Measurements from ENCODE around the gene AP1S1.
"Not testable (repeated sequence)": the region's sequence is repeated elsewhere in the genome, so short reads cannot be mapped to it uniquely, and the experiment has no call there.

Gene AP1S1

DNA sequence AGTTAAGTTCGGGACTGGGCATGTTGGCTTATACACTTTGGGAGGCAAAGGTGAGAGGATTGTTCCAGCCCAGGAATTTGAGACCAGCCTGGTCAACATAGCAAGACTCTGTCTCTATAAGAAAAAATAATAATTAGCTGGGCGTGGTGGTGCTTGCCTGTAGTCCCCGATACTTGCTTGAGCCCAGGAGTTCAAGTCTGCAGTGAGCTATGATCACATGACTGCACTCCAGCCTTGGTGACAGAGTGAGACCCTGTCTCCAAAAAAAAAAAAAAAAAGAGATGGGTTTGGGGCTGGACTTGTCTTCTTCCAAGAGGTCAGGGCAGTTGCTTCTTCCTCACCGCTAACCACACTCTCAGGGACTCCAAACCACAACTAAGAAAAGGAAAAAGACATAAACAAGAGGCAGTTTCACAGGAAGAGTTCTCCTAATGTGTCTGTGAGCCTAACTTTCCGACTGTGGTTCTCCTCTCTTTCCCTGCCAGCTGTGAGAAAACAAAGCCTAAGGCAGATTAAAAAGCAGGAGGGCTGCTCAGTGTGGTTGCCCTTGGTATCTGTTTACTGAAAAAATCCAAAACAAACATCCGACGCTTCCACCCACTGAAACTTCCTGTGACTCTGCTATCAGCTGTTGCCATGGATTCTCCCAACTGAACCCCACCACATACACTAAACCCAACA, 29.8 kb upstream of the AP1S1 start:
- in situ Hi-C loops (cut with HindIII; ENCODE audit: low sequenced_read_pairs): no loop called here

GRCh38 chr7:101125989-101126650, 28.2 kb upstream of the AP1S1 start:
- in situ Hi-C loops (cut with HindIII; ENCODE audit: low sequenced_read_pairs): no loop called here

GRCh38 chr7:101126651-101127459, 27.4 kb upstream of the AP1S1 start, which contains the start of gene SERPINE1:
Gene SERPINE1, plus strand, starts transcription at chr7:101127104. Its CDS starts 1,290 bp downstream, at chr7:101128394.
- in situ Hi-C loops (cut with HindIII; ENCODE audit: low sequenced_read_pairs): no loop called here

DNA sequence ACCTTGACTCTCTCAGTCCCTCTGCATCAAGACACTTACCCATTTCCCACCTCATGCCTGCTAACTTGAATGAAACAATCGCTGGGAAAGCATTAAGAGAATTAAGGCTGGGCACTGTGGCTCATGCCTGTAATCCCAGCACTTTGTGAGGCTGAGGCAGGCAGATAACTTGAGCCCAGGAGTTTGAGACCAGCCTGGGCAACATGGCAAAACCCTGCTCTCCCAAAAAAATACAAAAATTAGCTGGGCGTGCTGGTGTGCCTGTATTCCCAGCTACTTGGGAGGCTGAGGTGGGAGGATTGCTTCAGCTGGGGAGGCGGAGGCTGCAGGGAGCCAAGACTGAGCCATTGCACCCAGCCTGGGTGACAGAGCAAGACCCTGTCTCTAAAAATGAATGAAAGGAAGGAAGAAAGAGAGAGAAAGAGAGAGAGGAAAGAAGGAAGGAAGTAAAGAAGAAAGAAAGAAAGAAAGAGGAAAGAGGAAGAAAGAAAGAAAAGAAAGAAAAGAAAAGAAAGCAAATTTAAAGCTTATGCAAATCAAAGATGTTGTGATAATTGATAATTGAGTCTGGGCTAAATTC, 26.7 kb upstream of the AP1S1 start:
- in situ Hi-C loops (cut with HindIII; ENCODE audit: low sequenced_read_pairs): no loop called here

GRCh38 chr7:101128040-101128834, 26.0 kb upstream of the AP1S1 start:
- in situ Hi-C loops (cut with HindIII; ENCODE audit: low sequenced_read_pairs): no loop called here

- in situ Hi-C loops (cut with HindIII; ENCODE audit: low sequenced_read_pairs): no loop called here
Measured at GRCh38 chr7:101129603-101130117, 24.6 kb upstream of the AP1S1 start.

- in situ Hi-C loops (cut with HindIII; ENCODE audit: low sequenced_read_pairs): not testable (repeated sequence)
Measured at GRCh38 chr7:101132626-101133600, 21.4 kb upstream of the AP1S1 start.

DNA sequence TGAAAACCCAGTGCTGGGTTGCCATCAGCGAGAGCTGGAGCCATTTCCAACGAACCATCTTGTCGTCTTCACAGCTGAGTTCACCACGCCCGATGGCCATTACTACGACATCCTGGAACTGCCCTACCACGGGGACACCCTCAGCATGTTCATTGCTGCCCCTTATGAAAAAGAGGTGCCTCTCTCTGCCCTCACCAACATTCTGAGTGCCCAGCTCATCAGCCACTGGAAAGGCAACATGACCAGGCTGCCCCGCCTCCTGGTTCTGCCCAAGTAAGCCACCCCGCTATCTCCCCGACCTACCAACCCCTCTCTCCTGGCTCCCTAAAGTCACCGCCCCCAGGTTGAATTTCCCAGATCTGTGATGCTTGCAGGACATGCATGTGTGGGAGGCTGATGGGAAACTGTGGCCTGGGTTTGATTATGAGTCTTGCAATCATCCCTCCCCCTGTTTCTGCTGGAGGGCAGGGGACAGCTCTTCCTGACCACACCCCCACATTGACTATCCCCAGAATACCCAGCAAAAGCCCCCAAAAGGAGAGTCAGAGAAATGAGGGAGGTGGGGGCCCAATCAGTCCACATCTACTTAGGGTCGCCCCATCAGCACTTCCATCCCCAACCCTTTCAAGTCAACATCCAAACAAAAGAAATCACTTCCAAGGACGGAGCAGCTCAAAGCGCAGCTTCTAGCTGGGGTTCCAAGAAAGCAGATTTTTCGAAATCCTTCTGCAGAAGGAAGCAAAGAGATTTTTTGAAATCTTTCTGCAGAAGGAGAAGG, 20.5 kb upstream of the AP1S1 start:
- in situ Hi-C loops (cut with HindIII; ENCODE audit: low sequenced_read_pairs): no loop called here

GRCh38 chr7:101134399-101134980, 19.8 kb upstream of the AP1S1 start:
- in situ Hi-C loops (cut with HindIII; ENCODE audit: low sequenced_read_pairs): no loop called here

DNA sequence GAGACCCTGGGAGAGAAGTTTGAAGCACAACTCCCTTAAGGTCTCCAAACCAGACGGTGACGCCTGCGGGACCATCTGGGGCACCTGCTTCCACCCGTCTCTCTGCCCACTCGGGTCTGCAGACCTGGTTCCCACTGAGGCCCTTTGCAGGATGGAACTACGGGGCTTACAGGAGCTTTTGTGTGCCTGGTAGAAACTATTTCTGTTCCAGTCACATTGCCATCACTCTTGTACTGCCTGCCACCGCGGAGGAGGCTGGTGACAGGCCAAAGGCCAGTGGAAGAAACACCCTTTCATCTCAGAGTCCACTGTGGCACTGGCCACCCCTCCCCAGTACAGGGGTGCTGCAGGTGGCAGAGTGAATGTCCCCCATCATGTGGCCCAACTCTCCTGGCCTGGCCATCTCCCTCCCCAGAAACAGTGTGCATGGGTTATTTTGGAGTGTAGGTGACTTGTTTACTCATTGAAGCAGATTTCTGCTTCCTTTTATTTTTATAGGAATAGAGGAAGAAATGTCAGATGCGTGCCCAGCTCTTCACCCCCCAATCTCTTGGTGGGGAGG, 16.5 kb upstream of the AP1S1 start:
- in situ Hi-C loops (cut with HindIII; ENCODE audit: low sequenced_read_pairs): no loop called here

GRCh38 chr7:101138213-101138870, 15.9 kb upstream of the AP1S1 start:
- in situ Hi-C loops (cut with HindIII; ENCODE audit: low sequenced_read_pairs): no loop called here

DNA sequence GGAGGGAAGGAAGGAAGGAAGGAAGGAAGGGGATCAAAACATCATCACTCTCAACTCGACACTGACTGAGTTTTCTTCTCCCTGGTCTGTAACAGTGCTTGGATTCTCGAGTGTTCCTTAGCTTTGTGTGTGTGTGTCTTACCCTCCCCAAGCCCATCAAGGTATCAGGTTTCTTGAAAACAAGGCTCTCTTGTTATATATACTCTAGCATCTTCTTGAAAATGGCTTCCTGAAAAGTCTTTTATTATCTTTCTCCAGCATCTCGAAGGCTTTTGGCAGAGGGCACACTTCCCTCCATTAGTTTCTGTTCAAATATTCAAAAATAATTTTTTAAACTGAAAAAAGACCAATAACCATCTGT, 14.0 kb upstream of the AP1S1 start:
- in situ Hi-C loops (cut with HindIII; ENCODE audit: low sequenced_read_pairs): no loop called here

- in situ Hi-C loops (cut with HindIII; ENCODE audit: low sequenced_read_pairs): no loop called here
Measured at GRCh38 chr7:101140746-101141382, 13.4 kb upstream of the AP1S1 start.

GRCh38 chr7:101151908-101152651, 2.2 kb upstream of the AP1S1 start:
- in situ Hi-C loops (cut with HindIII; ENCODE audit: low sequenced_read_pairs): no loop called here

DNA sequence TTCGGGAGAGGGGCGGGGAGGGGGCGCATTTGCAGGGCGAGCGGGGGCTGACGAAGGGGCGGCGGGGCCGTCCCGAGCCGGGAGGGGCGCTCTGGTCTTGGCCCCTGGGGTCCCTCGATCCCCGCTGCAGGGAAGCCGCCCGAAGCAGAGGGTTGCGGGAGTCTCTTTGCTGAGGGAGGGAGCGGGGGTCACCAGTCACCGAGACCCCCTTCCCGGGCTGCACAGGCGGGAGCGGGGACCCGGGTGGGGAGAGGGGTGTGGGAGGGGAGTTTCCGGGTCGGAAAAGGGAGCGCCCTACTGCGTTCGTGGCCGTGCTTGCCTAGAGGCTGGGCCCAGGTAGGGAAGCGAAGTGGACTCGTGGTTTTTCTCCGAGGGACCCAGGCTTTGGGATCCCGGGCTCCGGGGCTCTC, 422 bp downstream of the AP1S1 start:
- in situ Hi-C loops (cut with HindIII; ENCODE audit: low sequenced_read_pairs): loop anchor here (5.0 kb wide), 1 partner anchor 103 kb away; no protein-coding TSS in a partner anchor

GRCh38 chr7:101155303-101155702, 1.0 kb downstream of the AP1S1 start:
- in situ Hi-C loops (cut with HindIII; ENCODE audit: low sequenced_read_pairs): loop anchor here (5.0 kb wide), 1 partner anchor 102 kb away; no protein-coding TSS in a partner anchor

All from endothelial cell of hepatic sinusoid (primary cell).